ENCODE results near the gene ZNF331. TPM values are rescaled to one million over a fixed set of nuclear protein-coding genes. Genes with fewer than 3 reads are reported as not detected.

ZNF331 gene
- total and polyA plus RNA-seq, 2 donors (not counting 1 experiment from before 2014, with no cell fraction given) = 4.8 to 16.2 TPM

- no peak overlapping the region for H3K4me3 ChIP-seq (replicated peaks in 1 of 4; ENCODE audit: control extremely low read depth in 1 of 4, insufficient read depth in 1 of 4, low read depth in 3 of 4, low read length in 4 of 4)
- H3K4me1 ChIP-seq (ENCODE audit: control insufficient read depth, extremely low read depth, insufficient read depth, low read length) = no peaks in the 10 kb centered on the region
- no peaks in the 10 kb centered on the region for H3K27me3 ChIP-seq (ENCODE audit: control insufficient read depth, insufficient read depth, low read length)
- H3K79me2 ChIP-seq (ENCODE audit: control insufficient read depth, insufficient read depth, low read length) = no peaks in the 10 kb centered on the region
- no peak overlapping the region for H3K27ac ChIP-seq (ENCODE audit: insufficient read depth, low read length)
- no peak overlapping the region for H2AFZ ChIP-seq (ENCODE audit: low read length)
- no peak for TF ChIP-seq EZH2 (IDR thresholded peaks at IDR 0.05; ENCODE audit: low read length, missing control alignments)
- TF ChIP-seq CTCF (conservative IDR thresholded peaks at IDR 0.05 in 1 of 2, IDR thresholded peaks at IDR 0.05 in 1 of 2; ENCODE audit: low read depth in 1 of 2, low read length in 2 of 2) = no peak
- no peaks in the 10 kb centered on the region for H3K9me3 ChIP-seq (ENCODE audit: control insufficient read depth, insufficient read depth, low read depth, low read length)
- DNase-seq (ENCODE audit: low read depth in 2 of 2) = no peak
- no peak overlapping the region for H3K4me2 ChIP-seq (ENCODE audit: extremely low read depth, insufficient read depth, low read length)
- H3K36me3 ChIP-seq (ENCODE audit: control insufficient read depth, insufficient read depth, low read length) = no peaks in the 10 kb centered on the region
- H4K20me1 ChIP-seq (ENCODE audit: control insufficient read depth, extremely low read depth, insufficient read depth, low read length) = no peaks in the 10 kb centered on the region
- no peak overlapping the region for H3K9ac ChIP-seq (ENCODE audit: insufficient read depth, low read length)
Observed at GRCh38 chr19:53598361-53598760, 60.4 kb downstream of the ZNF331 start.

GRCh38 chr19:53600217-53600616 lies 62.3 kb downstream of the ZNF331 start:
- DNase-seq (ENCODE audit: low read depth in 2 of 2) = no peak
- H3K4me1 ChIP-seq (ENCODE audit: control insufficient read depth, extremely low read depth, insufficient read depth, low read length) = no peaks in the 10 kb centered on the region
- H3K36me3 ChIP-seq (ENCODE audit: control insufficient read depth, insufficient read depth, low read length) = no peaks in the 10 kb centered on the region
- no peak overlapping the region for H3K4me3 ChIP-seq (replicated peaks in 1 of 4; ENCODE audit: control extremely low read depth in 1 of 4, insufficient read depth in 1 of 4, low read depth in 3 of 4, low read length in 4 of 4)
- H3K27me3 ChIP-seq (ENCODE audit: control insufficient read depth, insufficient read depth, low read length) = no peaks in the 10 kb centered on the region
- H4K20me1 ChIP-seq (ENCODE audit: control insufficient read depth, extremely low read depth, insufficient read depth, low read length) = no peaks in the 10 kb centered on the region
- TF ChIP-seq EZH2 (IDR thresholded peaks at IDR 0.05; ENCODE audit: low read length, missing control alignments) (no peak), CTCF (conservative IDR thresholded peaks at IDR 0.05 in 1 of 2, IDR thresholded peaks at IDR 0.05 in 1 of 2; ENCODE audit: low read depth in 1 of 2, low read length in 2 of 2) (no peak)
- no peak overlapping the region for H3K27ac ChIP-seq (ENCODE audit: insufficient read depth, low read length)
- no peak overlapping the region for H3K4me2 ChIP-seq (ENCODE audit: extremely low read depth, insufficient read depth, low read length)
- H3K79me2 ChIP-seq (ENCODE audit: control insufficient read depth, insufficient read depth, low read length) = no peaks in the 10 kb centered on the region
- H2AFZ ChIP-seq (ENCODE audit: low read length) = no peak overlapping the region
- H3K9me3 ChIP-seq (ENCODE audit: control insufficient read depth, insufficient read depth, low read depth, low read length) = no peaks in the 10 kb centered on the region
- no peak overlapping the region for H3K9ac ChIP-seq (ENCODE audit: insufficient read depth, low read length)

GRCh38 chr19:53606031-53606430 lies 68.1 kb downstream of the ZNF331 start:
- Histone ChIP-seq H3K27me3 (ENCODE audit: control insufficient read depth, insufficient read depth, low read length) (no peaks in the 10 kb centered on the region), H3K79me2 (ENCODE audit: control insufficient read depth, insufficient read depth, low read length) (no peaks in the 10 kb centered on the region), H3K27ac (ENCODE audit: insufficient read depth, low read length) (no peak overlapping the region), H3K4me2 (ENCODE audit: extremely low read depth, insufficient read depth, low read length) (no peak overlapping the region), H2AFZ (ENCODE audit: low read length) (no peak overlapping the region), H3K9ac (ENCODE audit: insufficient read depth, low read length) (no peak overlapping the region), H3K9me3 (ENCODE audit: control insufficient read depth, insufficient read depth, low read depth, low read length) (no peaks in the 10 kb centered on the region), H4K20me1 (ENCODE audit: control insufficient read depth, extremely low read depth, insufficient read depth, low read length) (no peaks in the 10 kb centered on the region), H3K36me3 (ENCODE audit: control insufficient read depth, insufficient read depth, low read length) (no peaks in the 10 kb centered on the region), H3K4me1 (ENCODE audit: control insufficient read depth, extremely low read depth, insufficient read depth, low read length) (no peaks in the 10 kb centered on the region), H3K4me3 (replicated peaks in 1 of 4; ENCODE audit: control extremely low read depth in 1 of 4, insufficient read depth in 1 of 4, low read depth in 3 of 4, low read length in 4 of 4) (no peak overlapping the region)
- no peak for DNase-seq (ENCODE audit: low read depth in 2 of 2)
- no peak for TF ChIP-seq CTCF (conservative IDR thresholded peaks at IDR 0.05 in 1 of 2, IDR thresholded peaks at IDR 0.05 in 1 of 2; ENCODE audit: low read depth in 1 of 2, low read length in 2 of 2)
- TF ChIP-seq EZH2 (IDR thresholded peaks at IDR 0.05; ENCODE audit: low read length, missing control alignments) = no peak
